Midbrain (tissue), 1 donor: ENCODE data around the gene RBM41.

Experiments used
- DNase-seq: peaks from one replicate; lab custom pipeline; 2025; lab: John Stamatoyannopoulos, UW

RBM41 gene

DNA sequence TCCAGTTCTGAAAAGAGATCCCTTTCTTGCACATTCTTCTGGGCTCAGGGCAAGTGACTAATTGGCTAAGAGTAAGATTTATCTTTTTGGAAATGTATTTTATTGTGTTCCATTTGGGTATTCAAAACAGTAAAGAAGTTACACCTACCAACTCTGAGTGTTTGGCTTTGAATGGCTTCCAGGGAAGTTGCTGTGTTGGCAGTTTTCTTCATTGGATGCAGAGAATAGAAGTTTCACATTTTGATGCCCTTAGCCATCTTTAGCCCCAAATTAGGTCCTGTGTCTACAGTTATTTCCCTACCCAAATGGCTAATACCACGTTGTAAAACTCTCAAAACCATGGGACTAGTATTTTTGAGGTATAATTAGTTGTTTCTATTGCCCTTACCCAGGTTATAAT is 88.9 kb downstream of the RBM41 start:
- DNase-seq, result no peak

GRCh38 chrX:107025545-107025944 is 93.1 kb downstream of the RBM41 start:
- no peak for DNase-seq

DNA sequence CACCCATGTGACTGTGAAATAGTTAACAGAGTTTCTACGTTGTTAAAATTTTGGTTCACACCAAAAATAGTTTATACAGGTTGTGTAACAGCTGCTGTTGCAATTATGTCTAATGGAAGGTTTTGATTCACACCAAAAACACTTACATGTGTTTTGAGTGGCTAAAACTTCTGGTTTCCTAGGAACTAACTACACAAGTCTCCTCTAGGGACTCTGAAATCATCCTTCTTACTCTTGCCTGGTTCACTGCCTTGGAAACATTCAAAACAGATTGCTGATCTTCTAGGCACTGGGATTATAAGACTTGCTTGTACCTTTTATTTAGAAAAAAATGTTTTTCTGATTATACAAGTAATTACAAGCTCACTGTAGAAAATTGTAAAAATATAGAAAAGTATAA is 103.7 kb downstream of the RBM41 start:
- DNase-seq, result no peak
